Measurements from ENCODE around the gene CLCN7. TPM values are rescaled to one million over a fixed set of nuclear protein-coding genes. Genes with fewer than 3 reads are reported as not detected.

CLCN7 gene
- total RNA-seq, 1 experiment from 2014 or later = 127 TPM

DNA sequence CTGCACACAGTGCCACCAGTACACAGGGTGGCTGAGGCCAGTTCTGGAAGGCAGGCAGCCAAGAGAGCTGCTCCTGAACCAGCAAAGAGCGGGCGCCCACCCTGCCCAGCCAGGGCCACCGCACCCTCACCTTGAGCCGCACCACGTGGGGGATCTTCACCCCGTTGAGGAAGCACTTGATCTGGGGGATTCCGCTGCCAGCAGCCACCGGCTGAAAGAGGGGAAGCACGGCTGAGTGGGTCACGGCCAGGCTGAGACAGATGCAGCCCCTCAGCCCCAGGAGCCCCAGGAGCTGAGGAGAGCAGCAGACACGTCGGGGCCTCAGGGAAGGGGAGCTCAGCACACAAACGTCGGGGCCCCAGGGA lies 15.9 kb downstream of the CLCN7 start:
- BruUV-seq (replicated peaks) = no TSS peak
- DNase-seq = no peak
- Mint-ChIP-seq H3K4me1 (ENCODE audit: low read depth, unreplicated experiment) (no peaks in the 10 kb centered on the region), H3K27me3 (ENCODE audit: insufficient read depth, unreplicated experiment) (no peaks in the 10 kb centered on the region), H3K9me3 (ENCODE audit: unreplicated experiment) (no peaks in the 10 kb centered on the region), H3K27ac (ENCODE audit: unreplicated experiment) (no peak overlapping the region), H3K36me3 (ENCODE audit: insufficient read depth, unreplicated experiment) (peaks cover 19% of the 10 kb centered on the region), H3K4me3 (ENCODE audit: unreplicated experiment) (no peak overlapping the region)
- ChIA-PET POLR2A (interaction anchor here (0.6 kb wide), 1 partner anchor 756 kb away, joined by 4 read pairs; the partner anchor contains the start of gene PGP), CTCF (no interaction called here)
- TF ChIP-seq, protein P1, sequence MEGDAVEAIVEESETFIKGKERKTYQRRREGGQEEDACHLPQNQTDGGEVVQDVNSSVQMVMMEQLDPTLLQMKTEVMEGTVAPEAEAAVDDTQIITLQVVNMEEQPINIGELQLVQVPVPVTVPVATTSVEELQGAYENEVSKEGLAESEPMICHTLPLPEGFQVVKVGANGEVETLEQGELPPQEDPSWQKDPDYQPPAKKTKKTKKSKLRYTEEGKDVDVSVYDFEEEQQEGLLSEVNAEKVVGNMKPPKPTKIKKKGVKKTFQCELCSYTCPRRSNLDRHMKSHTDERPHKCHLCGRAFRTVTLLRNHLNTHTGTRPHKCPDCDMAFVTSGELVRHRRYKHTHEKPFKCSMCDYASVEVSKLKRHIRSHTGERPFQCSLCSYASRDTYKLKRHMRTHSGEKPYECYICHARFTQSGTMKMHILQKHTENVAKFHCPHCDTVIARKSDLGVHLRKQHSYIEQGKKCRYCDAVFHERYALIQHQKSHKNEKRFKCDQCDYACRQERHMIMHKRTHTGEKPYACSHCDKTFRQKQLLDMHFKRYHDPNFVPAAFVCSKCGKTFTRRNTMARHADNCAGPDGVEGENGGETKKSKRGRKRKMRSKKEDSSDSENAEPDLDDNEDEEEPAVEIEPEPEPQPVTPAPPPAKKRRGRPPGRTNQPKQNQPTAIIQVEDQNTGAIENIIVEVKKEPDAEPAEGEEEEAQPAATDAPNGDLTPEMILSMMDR (IDR thresholded peaks at IDR 0.05; ENCODE audit: insufficient read depth in 1 of 2, low read depth in 1 of 2, low read length in 1 of 2, severe bottlenecking in 1 of 2, unreplicated experiment in 1 of 2) = no peak
- H3K36me3 ChIP-seq (ENCODE audit: control insufficient read depth, insufficient read depth, low read length) = no peaks in the 10 kb centered on the region
- intact Hi-C loops (cut with micrococcal nuclease; ENCODE audit: unreplicated experiment) = no loop called here
- H3K27me3 ChIP-seq (replicated peaks; ENCODE audit: control insufficient read depth, insufficient read depth, low read length) = no peaks in the 10 kb centered on the region
- H3K9me3 ChIP-seq = no peaks in the 10 kb centered on the region
- no peaks in the 10 kb centered on the region for H3K4me1 ChIP-seq
- H3K4me3 ChIP-seq (ENCODE audit: low read depth, low read length) = no peak overlapping the region

GRCh38 chr16:1458336-1458976 lies 16.4 kb downstream of the CLCN7 start:
- Mint-ChIP-seq H3K4me3 (ENCODE audit: unreplicated experiment) (no peak overlapping the region), H3K4me1 (ENCODE audit: low read depth, unreplicated experiment) (no peaks in the 10 kb centered on the region), H3K27ac (ENCODE audit: unreplicated experiment) (no peak overlapping the region), H3K9me3 (ENCODE audit: unreplicated experiment) (no peaks in the 10 kb centered on the region), H3K27me3 (ENCODE audit: insufficient read depth, unreplicated experiment) (no peaks in the 10 kb centered on the region), H3K36me3 (ENCODE audit: insufficient read depth, unreplicated experiment) (peaks cover 19% of the 10 kb centered on the region)
- TF ChIP-seq, protein P1 (IDR thresholded peaks at IDR 0.05; ENCODE audit: insufficient read depth in 1 of 2, low read depth in 1 of 2, low read length in 1 of 2, severe bottlenecking in 1 of 2, unreplicated experiment in 1 of 2) = no peak
- H3K36me3 ChIP-seq (ENCODE audit: control insufficient read depth, insufficient read depth, low read length) = no peaks in the 10 kb centered on the region
- POLR2A ChIA-PET = interaction anchor here (0.6 kb wide), 1 partner anchor 756 kb away, joined by 4 read pairs; the partner anchor contains the start of gene PGP
- DNase-seq = no peak
- no peaks in the 10 kb centered on the region for H3K27me3 ChIP-seq (replicated peaks; ENCODE audit: control insufficient read depth, insufficient read depth, low read length)
- CTCF ChIA-PET = no interaction called here
- intact Hi-C loops (cut with micrococcal nuclease; ENCODE audit: unreplicated experiment) = no loop called here
- H3K4me3 ChIP-seq (ENCODE audit: low read depth, low read length) = no peak overlapping the region
- H3K9me3 ChIP-seq = no peaks in the 10 kb centered on the region
- BruUV-seq (replicated peaks) = no TSS peak
- no peaks in the 10 kb centered on the region for H3K4me1 ChIP-seq

- H3K4me3 Mint-ChIP-seq (ENCODE audit: unreplicated experiment) = no peak overlapping the region
- ChIA-PET CTCF (no interaction called here), POLR2A (no interaction called here)
- Histone ChIP-seq H3K4me1 (no peaks in the 10 kb centered on the region), H3K27me3 (replicated peaks; ENCODE audit: control insufficient read depth, insufficient read depth, low read length) (no peaks in the 10 kb centered on the region), H3K36me3 (ENCODE audit: control insufficient read depth, insufficient read depth, low read length) (no peaks in the 10 kb centered on the region), H3K9me3 (no peaks in the 10 kb centered on the region), H3K4me3 (ENCODE audit: low read depth, low read length) (no peak overlapping the region)
- H3K27me3 Mint-ChIP-seq (ENCODE audit: insufficient read depth, unreplicated experiment) = no peaks in the 10 kb centered on the region
- peaks cover 18% of the 10 kb centered on the region for H3K36me3 Mint-ChIP-seq (ENCODE audit: insufficient read depth, unreplicated experiment)
- H3K4me1 Mint-ChIP-seq (ENCODE audit: low read depth, unreplicated experiment) = no peaks in the 10 kb centered on the region
- H3K27ac Mint-ChIP-seq (ENCODE audit: unreplicated experiment) = no peak overlapping the region
- DNase-seq = no peak
- H3K9me3 Mint-ChIP-seq (ENCODE audit: unreplicated experiment) = no peaks in the 10 kb centered on the region
- no TSS peak for BruUV-seq (replicated peaks)
- TF ChIP-seq, protein P1 (IDR thresholded peaks at IDR 0.05; ENCODE audit: insufficient read depth in 1 of 2, low read depth in 1 of 2, low read length in 1 of 2, severe bottlenecking in 1 of 2, unreplicated experiment in 1 of 2) = no peak
- intact Hi-C loops (cut with micrococcal nuclease; ENCODE audit: unreplicated experiment) = no loop called here
Measured at GRCh38 chr16:1457489-1458245, 17.2 kb downstream of the CLCN7 start.
